GM12872 (cell line): ENCODE data around the gene TRIO.

Experiments used
- CTCF ChIP-seq: IDR thresholded peaks from 3 replicates; pipeline ENCODE4 v1.5.1; 2011; ENCODE audit warnings: low read depth, mild to moderate bottlenecking, low read length, moderate library complexity; ENCODE audit not compliant: insufficient read depth

TRIO gene

GRCh38 chr5:14331386-14331781 lies 188.2 kb downstream of the TRIO start:
- no peak for TF ChIP-seq CTCF

DNA sequence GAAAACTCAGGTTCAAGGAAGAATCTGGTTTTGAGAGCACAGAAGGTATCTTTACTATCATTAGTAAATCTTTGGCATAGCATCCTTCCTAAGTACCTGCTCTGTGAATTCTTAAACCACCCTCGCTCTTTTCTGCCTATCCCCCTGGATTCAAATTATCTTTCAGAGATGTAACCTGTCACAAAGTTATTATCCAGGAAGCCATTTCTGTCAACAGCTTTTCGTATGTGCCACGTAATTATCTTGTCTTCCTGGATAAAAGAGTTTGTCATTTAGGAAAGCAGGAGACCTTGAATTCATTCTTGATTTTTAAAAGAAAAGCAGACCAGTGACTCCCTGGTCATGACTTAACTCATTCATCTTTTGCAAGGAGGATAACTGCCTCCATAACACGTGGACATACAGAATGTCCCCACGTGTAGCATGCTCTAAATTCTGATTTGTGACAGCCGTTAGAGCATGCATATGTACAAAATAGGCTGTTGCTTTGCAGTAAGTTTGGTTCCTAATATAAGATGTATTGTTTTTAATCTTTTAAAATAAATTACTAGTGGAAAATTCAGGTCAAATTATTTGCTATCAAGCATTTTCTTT lies 189.0 kb downstream of the TRIO start:
- TF ChIP-seq CTCF: no peak

DNA sequence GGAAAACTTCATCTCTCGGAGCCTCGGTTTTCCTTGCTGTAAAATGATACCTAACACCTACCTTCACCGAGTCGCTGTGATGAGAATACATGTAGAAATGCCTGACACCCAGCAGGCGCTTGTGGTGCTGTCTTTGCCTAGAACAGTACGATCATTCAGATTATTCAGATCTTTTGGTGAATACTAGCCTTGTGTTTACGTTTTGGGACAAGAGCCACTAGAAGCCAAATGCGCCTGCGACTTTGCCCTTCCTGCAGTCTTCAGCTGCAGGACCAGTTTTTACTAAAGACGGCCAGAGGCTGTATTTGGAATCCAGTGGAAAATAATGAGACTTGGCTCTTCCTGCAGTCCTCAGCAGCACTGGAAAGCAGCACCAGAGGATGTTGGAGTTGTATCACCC lies 189.6 kb downstream of the TRIO start:
- TF ChIP-seq CTCF: no peak

GRCh38 chr5:14337593-14337992 lies 194.5 kb downstream of the TRIO start:
- TF ChIP-seq CTCF: no peak

- TF ChIP-seq CTCF: no peak
These were observed 196.3 kb downstream of the TRIO start for GRCh38 chr5:14339468-14339867.

GRCh38 chr5:14341571-14342230 lies 198.6 kb downstream of the TRIO start:
- TF ChIP-seq CTCF: no peak

DNA sequence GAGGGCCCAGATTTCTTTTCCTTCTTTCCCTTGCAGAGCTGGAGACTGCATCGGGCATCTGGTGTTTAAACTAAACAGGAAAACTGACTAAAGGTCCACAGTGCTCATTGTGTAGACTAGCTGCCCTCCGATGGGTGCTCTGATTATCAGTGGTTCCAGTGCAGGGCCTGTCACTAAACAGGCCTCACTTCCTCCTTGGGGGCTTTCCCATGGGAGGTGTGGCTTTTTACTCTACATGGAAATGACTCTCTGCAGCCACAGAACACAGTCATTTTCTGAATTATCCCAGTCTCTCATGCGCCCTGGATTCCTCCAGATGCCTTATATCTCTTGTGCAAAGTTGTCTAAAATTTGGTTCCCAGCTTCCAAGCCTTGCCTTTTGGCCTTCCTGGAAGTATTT lies 199.2 kb downstream of the TRIO start:
- TF ChIP-seq CTCF: no peak
